ENCODE measurements around the gene PEPD.

The PEPD gene

DNA sequence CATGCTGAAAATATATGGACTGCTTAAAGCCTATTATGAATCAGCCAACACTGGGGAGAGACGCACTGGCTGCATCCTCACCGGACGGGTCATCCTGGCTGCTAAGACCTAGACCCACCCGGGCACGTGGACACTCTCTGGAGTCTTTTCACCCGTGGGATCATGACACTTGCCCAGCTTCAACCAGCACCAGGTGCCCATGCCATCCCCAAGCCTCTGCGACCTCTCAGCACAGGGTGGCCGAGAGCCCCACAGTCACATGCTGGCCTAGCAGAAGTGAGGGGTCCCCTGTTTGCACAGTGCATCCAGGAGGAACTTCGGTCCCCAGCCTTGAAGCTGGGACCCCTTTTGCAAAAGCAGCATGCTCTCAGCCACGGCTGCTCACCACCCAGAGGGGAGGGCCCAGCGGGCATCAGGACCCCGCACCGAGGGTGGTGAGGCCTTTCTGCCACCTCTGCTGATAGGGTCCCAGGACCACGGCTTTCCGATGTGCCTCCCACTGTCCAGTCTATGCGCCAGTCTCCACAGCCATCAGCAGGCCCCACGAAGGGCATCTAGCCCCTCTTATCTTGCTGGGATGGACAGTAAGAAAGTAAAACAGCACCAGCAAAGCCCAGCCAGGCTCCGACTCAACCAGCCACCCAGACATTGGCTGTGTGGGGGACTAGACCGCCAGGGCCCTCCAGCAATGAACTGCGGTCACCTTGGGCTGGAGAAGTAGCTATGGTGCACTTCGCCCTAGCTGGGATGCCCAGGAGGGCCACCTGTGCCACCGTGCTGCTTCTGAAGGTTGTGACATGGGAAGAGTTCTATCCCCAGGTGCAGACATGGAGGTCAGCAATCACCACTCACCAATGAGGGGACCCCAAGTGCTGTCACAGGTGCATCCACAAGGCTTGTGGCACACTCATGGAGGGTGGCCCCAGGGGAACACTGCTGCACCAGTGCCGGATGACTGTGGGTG lies 75.0 kb downstream of the PEPD start:
- no peak overlapping the region for H3K4me3 ChIP-seq (replicated peaks; ENCODE audit: low read depth, low read length)
- TF ChIP-seq, protein P1, sequence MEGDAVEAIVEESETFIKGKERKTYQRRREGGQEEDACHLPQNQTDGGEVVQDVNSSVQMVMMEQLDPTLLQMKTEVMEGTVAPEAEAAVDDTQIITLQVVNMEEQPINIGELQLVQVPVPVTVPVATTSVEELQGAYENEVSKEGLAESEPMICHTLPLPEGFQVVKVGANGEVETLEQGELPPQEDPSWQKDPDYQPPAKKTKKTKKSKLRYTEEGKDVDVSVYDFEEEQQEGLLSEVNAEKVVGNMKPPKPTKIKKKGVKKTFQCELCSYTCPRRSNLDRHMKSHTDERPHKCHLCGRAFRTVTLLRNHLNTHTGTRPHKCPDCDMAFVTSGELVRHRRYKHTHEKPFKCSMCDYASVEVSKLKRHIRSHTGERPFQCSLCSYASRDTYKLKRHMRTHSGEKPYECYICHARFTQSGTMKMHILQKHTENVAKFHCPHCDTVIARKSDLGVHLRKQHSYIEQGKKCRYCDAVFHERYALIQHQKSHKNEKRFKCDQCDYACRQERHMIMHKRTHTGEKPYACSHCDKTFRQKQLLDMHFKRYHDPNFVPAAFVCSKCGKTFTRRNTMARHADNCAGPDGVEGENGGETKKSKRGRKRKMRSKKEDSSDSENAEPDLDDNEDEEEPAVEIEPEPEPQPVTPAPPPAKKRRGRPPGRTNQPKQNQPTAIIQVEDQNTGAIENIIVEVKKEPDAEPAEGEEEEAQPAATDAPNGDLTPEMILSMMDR (IDR thresholded peaks at IDR 0.05; ENCODE audit: low read length, missing control alignments), result no peak
- no peak for DNase-seq (ENCODE audit: low read depth)

DNA sequence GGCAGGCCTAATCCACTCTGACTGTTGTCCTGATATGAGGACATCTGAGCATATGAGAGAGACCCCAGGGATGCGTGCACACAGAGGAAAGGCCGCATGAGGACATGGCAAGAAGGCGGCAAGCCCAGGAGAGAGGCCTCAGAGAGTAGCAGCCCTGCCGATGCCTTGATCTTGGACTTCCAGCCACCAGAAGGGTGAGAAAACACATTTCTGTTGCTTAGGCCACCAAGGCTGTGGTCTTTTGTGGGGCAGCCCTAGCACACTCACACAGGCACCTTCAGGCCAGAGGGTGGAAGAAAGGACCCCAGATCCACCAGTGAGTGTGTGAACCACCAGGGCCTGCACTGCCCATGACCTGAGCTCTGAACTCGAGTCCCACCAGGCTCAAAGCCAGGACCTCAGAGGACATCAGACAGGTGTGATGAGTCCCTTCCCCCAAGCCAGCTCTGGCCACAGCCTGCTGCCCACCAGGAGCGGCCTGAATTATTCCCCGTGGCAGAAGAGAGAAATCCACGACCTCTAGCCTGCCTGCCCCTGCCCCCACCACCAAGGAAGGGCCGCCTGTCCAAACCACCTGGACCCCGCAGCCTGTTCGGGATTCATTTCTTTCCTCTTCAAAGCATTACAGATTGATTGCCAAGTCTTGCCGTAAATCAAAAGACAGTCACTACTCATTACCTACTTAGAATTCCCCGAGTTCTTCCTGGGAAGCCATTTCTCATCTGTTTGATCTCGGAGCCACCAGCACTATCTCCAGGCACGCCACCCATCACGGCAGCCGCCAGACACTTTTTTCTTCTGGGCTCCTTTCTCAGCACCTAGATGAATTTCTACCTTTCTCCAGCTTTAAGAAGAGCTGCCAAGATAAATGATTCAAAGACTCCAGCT lies 75.9 kb downstream of the PEPD start:
- no peak for DNase-seq (ENCODE audit: low read depth)
- TF ChIP-seq, protein P1 (IDR thresholded peaks at IDR 0.05; ENCODE audit: low read length, missing control alignments), result no peak
- H3K4me3 ChIP-seq (replicated peaks; ENCODE audit: low read depth, low read length), result no peak overlapping the region

DNA sequence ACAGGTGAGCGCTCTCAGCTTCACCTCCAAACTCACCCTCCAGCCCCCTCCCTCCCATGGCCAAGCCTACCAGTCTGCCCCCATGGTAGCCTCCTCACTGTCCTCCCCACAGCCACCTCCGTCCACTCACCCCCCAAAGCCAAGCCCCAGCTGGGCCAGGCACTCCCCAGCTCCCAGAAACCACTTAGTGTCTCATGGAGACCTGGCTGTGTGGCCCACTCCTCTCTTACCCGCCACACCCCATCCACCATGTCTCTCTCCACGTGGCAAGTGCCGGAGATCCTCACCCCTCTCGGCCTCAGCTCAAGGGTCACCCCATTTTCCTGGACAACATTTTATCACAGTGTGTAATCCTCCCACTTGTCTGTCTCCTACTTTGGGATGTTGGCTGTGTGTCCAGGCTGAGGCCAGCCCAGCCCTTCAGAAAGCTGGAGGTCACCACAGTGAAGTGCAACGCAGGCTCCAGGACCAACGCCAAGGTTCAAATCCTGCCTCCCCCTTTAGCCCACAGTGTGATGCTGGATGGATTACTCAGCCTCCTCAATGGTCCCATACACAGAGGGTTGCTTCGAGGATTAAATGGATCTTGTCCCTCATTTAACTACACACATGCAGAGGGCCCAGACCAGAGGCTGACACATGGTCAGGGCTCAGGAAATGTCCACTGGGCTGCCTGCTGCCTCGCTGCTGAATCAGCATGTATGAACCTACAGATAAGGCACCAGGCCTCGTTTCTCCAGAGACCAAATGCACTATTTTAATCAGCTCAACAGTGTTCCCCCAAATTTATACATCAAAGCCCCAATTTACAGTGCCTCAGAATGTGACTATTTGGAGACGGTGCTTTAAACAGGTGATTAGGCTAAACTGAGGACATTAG lies 76.8 kb downstream of the PEPD start:
- TF ChIP-seq, protein P1 (IDR thresholded peaks at IDR 0.05; ENCODE audit: low read length, missing control alignments), result no peak
- H3K4me3 ChIP-seq (replicated peaks; ENCODE audit: low read depth, low read length), result no peak overlapping the region
- no peak for DNase-seq (ENCODE audit: low read depth)

DNA sequence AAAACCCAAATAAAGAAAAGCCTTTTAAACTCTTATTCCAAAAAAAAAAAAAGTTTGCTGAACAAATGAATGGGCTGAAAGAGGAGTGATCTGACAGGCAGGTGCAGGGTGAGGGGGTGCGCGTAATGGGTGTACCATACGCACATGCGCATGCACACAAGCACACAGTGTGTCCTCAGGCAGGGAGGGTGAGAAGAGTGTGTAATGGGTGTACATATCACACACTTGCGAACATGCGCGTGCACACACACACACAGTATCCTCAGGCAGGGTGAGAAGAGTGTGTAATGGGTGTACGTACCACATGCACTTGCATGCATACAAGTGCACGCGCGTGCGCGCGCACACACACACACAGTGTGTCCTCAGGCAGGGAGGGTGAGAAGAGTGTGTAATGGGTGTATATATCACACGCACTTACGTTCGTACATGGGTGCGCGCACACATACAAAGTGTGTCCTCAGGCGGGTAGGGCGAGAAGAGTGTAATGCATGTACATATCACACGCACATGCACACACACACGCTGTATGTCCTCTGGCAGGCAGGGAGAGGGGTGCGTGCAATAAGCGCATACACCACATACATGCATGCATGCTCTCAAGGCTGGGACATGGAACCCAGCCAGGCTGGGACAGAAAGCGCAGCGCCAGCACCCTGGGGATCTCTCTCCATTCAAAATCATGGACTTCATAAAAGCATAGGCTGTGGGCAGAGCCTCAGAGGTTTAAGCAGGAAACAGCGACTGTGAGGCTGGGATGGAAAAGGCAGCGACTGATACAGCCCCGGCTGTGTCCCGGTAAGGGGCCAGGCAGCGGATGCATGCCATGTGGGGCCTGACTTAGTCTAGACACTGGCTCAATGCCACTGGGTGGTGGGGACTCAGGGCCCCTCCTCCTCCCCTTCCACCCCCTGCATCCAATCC lies 77.7 kb downstream of the PEPD start:
- no peak overlapping the region for H3K4me3 ChIP-seq (replicated peaks; ENCODE audit: low read depth, low read length)
- no peak for DNase-seq (ENCODE audit: low read depth)
- TF ChIP-seq, protein P1 (IDR thresholded peaks at IDR 0.05; ENCODE audit: low read length, missing control alignments), result no peak

DNA sequence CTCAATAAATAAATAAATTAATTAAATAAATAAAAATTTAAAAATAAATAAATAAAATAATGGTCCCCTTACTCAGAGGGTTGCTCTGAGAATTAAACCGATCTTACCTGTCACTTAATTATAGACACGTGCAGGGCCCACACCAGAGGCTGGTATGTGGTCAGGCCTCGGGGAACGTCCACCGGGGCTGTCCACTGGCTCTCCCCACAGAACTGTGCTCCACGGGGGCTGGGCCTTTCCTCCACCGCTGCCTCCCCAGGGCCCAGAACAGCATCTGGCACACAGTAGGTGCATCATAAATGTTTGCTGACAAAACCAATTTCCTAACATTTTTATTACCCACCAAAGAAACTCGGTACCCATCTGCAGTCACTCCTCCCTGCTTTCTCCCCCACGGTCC lies 78.9 kb downstream of the PEPD start:
- TF ChIP-seq, protein P1 (IDR thresholded peaks at IDR 0.05; ENCODE audit: low read length, missing control alignments), result no peak
- DNase-seq (ENCODE audit: low read depth), result no peak
- no peak overlapping the region for H3K4me3 ChIP-seq (replicated peaks; ENCODE audit: low read depth, low read length)
